ENCODE data around the gene SH3YL1. TPM values are rescaled to one million over a fixed set of nuclear protein-coding genes. Genes with fewer than 3 reads are reported as not detected.

The SH3YL1 gene
- total and polyA plus RNA-seq, 2 experiments from 2014 or later = 15.8 to 35.1 TPM

- DNase-seq (ENCODE audit: low read depth in 1 of 2, low spot score in 1 of 2) = no peak
- Histone ChIP-seq H3K9me3 (ENCODE audit: low read depth) (no peaks in the 10 kb centered on the region), H3K27ac (no peak overlapping the region), H3K4me1 (ENCODE audit: low read depth) (no peaks in the 10 kb centered on the region), H3K4me3 (no peak overlapping the region), H3K27me3 (no peaks in the 10 kb centered on the region), H3K36me3 (no peaks in the 10 kb centered on the region)
- no peak for TF ChIP-seq CTCF (IDR thresholded peaks at IDR 0.05; ENCODE audit: low read depth, low read length)
Observed at GRCh38 chr2:184695-185094, 79.1 kb downstream of the SH3YL1 start.

GRCh38 chr2:182509-183122, 81.2 kb downstream of the SH3YL1 start:
- Histone ChIP-seq H3K27me3 (no peaks in the 10 kb centered on the region), H3K4me1 (ENCODE audit: low read depth) (no peaks in the 10 kb centered on the region), H3K36me3 (no peaks in the 10 kb centered on the region), H3K27ac (no peak overlapping the region), H3K4me3 (no peak overlapping the region), H3K9me3 (ENCODE audit: low read depth) (no peaks in the 10 kb centered on the region)
- no peak for TF ChIP-seq CTCF (IDR thresholded peaks at IDR 0.05; ENCODE audit: low read depth, low read length)
- DNase-seq (ENCODE audit: low read depth in 1 of 2, low spot score in 1 of 2) = no peak

DNA sequence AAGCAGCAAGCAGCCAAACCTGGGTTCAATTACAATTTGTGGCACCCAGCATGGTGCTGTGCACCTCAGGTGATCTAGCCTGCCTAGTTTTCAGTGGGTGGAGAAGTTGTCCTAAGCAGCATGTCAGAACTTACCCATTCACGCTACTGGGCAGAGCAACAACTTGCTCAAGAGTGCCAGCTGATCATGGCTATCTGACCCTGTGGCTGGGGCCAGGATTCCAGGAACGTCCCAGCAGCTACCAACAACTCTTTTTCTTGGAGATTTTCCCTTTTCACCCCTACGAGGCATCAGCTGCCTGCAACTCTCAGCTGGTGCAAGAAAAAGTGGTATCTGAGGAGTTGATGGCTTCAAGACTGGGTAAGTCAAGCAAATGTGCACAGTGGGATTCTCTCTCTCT, 83.5 kb downstream of the SH3YL1 start:
- H3K36me3 ChIP-seq = no peaks in the 10 kb centered on the region
- no peak for DNase-seq (ENCODE audit: low read depth in 1 of 2, low spot score in 1 of 2)
- no peaks in the 10 kb centered on the region for H3K9me3 ChIP-seq (ENCODE audit: low read depth)
- no peak for TF ChIP-seq CTCF (IDR thresholded peaks at IDR 0.05; ENCODE audit: low read depth, low read length)
- no peaks in the 10 kb centered on the region for H3K27me3 ChIP-seq
- H3K4me1 ChIP-seq (ENCODE audit: low read depth) = peaks cover 4% of the 10 kb centered on the region
- no peak overlapping the region for H3K4me3 ChIP-seq
- H3K27ac ChIP-seq = no peak overlapping the region

GRCh38 chr2:179886-180285, 83.9 kb downstream of the SH3YL1 start:
- Histone ChIP-seq H3K36me3 (no peaks in the 10 kb centered on the region), H3K4me1 (ENCODE audit: low read depth) (peaks cover 6% of the 10 kb centered on the region), H3K27ac (no peak overlapping the region), H3K4me3 (no peak overlapping the region), H3K27me3 (no peaks in the 10 kb centered on the region), H3K9me3 (ENCODE audit: low read depth) (no peaks in the 10 kb centered on the region)
- TF ChIP-seq CTCF (IDR thresholded peaks at IDR 0.05; ENCODE audit: low read depth, low read length) = no peak
- no peak for DNase-seq (ENCODE audit: low read depth in 1 of 2, low spot score in 1 of 2)

- Histone ChIP-seq H3K4me3 (no peak overlapping the region), H3K36me3 (no peaks in the 10 kb centered on the region), H3K27me3 (no peaks in the 10 kb centered on the region), H3K27ac (no peak overlapping the region), H3K9me3 (ENCODE audit: low read depth) (no peaks in the 10 kb centered on the region), H3K4me1 (ENCODE audit: low read depth) (peaks cover 8% of the 10 kb centered on the region)
- no peak for DNase-seq (ENCODE audit: low read depth in 1 of 2, low spot score in 1 of 2)
- no peak for TF ChIP-seq CTCF (IDR thresholded peaks at IDR 0.05; ENCODE audit: low read depth, low read length)
Observed at GRCh38 chr2:177733-178132, 86.1 kb downstream of the SH3YL1 start.

Data from cardiac muscle cell (in vitro differentiated cells and primary cell).